Heart right ventricle (tissue), 16 donors: Measurements from ENCODE around the gene RAB44. TPM values are rescaled to one million over a fixed set of nuclear protein-coding genes. Genes with fewer than 3 reads are reported as not detected.

Experiments used
- ATAC-seq, 8 donors: fragments of 200-7000 bp; cut with Tn5 transposase; one replicate each; pipeline ENCODE4 v1.9.1; 2020; ENCODE audit warnings: mild to moderate bottlenecking in 8 of 8, moderate library complexity in 8 of 8, moderate number of reproducible peaks in 1 of 8
- DNase-seq, 2 donors: peaks; one replicate each; pipeline ENCODE4 v3.0.0-alpha.2; 2020
- H3K27ac ChIP-seq, 10 donors: fragments of 200-600 bp; sonication (generic) in 2 of 10; one replicate each; pipeline versions ENCODE4 v1.5.0 to v1.8.0; 2020 to 2022; ENCODE audit warnings: mild to moderate bottlenecking in 3 of 10
- H3K27me3 ChIP-seq, 7 donors: fragments of 200-600 bp; one replicate each; pipeline ENCODE4 v1.8.0; 2021 to 2022; ENCODE audit warnings: mild to moderate bottlenecking in 2 of 7
- H3K36me3 ChIP-seq, 9 donors: fragments of 200-600 bp; sonication (generic) in 1 of 9; one replicate each; pipeline versions ENCODE4 v1.5.0 to v1.8.0; 2020 to 2022; ENCODE audit warnings: mild to moderate bottlenecking in 2 of 9
- H3K4me1 ChIP-seq, 9 donors: fragments of 200-600 bp; sonication (generic) in 1 of 9; one replicate each; pipeline versions ENCODE4 v1.5.0 to v1.8.0; 2020 to 2022; ENCODE audit warnings: mild to moderate bottlenecking in 4 of 9
- H3K4me3 ChIP-seq, 10 donors: fragments of 200-600 bp; sonication (generic) in 2 of 10; one replicate each; pipeline versions ENCODE4 v1.5.0 to v1.8.0; 2020 to 2022; ENCODE audit warnings: mild to moderate bottlenecking in 7 of 10, moderate library complexity in 2 of 10
- H3K9me3 ChIP-seq, 11 donors: fragments of 200-600 bp in 10 of 11; sonication (generic) in 2 of 11; one replicate each; pipeline versions ENCODE4 v1.5.0 to v1.8.0; 2013 to 2022; ENCODE audit warnings: mild to moderate bottlenecking in 2 of 11, control low read depth in 1 of 11, moderate library complexity in 1 of 11
- CTCF ChIP-seq, 9 donors: fragments of 200-600 bp; sonication (generic) in 2 of 9; IDR thresholded peaks; one replicate each; pipeline versions ENCODE4 v1.5.0 to v1.8.0; 2021 to 2022; ENCODE audit warnings: antibody characterized with exemption in 9 of 9, mild to moderate bottlenecking in 5 of 9, moderate library complexity in 1 of 9
- WGBS, 2 donors: extraction: QIAGEN DNeasy Blood & Tissue Kit; methylation state at CpG; one replicate each; pipeline ENCODE4 v1.1.7; 2013; ENCODE audit warnings: inconsistent platforms in 1 of 2; 5-methylcytosine and 5-hydroxymethylcytosine counted together
- intact Hi-C, 10 donors: fragments of 100-400 bp; cut with DNase I; formaldehyde crosslinking; loops; one replicate each; pipeline versions ENCODE4 v1.11.1 to v1.14.2; 2022
- polyA plus RNA-seq, 2 donors: library from polyadenylated mRNA; stranded (reverse); fragments of 200-250 nt; gene quantifications; one replicate each; pipeline ENCODE4 v1.2.3, GENCODE V29; 2013
- total RNA-seq, 10 donors: library from RNA; stranded (reverse); fragmentation: NEBNext Ultra II Directional in 3 of 10; extraction: Animal tissue kit (Norgen Biotek cat#: 25700) in 3 of 10; gene quantifications; one replicate each; pipeline versions ENCODE4 v1.2.1 to v1.2.4, GENCODE V29; 2021 to 2023
- donor health status: Arrhythmogenic right ventricular cardiomyopathy.
- donor health status: ischemic (EF 13 %, LVEDD 7.1; RV severe dilation, severe dysfunction).
- donor health status: healthy with polysubstance abuse.
- donor health status: DM: no; HTN: yes; CAD: no.
- donor health status: DM: no; HTN: no; CAD: no.
- donor health status: ischemic (EF 25% LVEDD 6.9; RV normal size, moderate dysfunction).
- donor health status: ischemic (EF 25% LVEDD 5.7; RV mildly dilated, moderate dysfunction).
- donor health status: healthy.
- donor health status: DM: yes; HTN: yes; CAD: no.
- donor health status: Ischemic cardiomyopathy.
- donor health status: ischemic (EF 35%, LVEDD 5.7; RV mildly dilated, moderate dysfunction).
- donor health status: nonischemic (EF 11% LVEDD 7.7; RV severe dilation, severe dysfunction).
- donor health status: DM: yes; HTN: yes; CAD: no.
- donor health status: PGD.
- donor health status: ischemic (EF 29% LVEDD 5.4; RV normal size, mild dysfunction).
- donor health status: nonischemic (EF 23%, LVEDD 6.1; RV moderate dilation, normal function).

RAB44 gene
- total and polyA plus RNA-seq, 12 donors: 0.03 to 0.39 (median 0.06) TPM; not detected in 6

DNA sequence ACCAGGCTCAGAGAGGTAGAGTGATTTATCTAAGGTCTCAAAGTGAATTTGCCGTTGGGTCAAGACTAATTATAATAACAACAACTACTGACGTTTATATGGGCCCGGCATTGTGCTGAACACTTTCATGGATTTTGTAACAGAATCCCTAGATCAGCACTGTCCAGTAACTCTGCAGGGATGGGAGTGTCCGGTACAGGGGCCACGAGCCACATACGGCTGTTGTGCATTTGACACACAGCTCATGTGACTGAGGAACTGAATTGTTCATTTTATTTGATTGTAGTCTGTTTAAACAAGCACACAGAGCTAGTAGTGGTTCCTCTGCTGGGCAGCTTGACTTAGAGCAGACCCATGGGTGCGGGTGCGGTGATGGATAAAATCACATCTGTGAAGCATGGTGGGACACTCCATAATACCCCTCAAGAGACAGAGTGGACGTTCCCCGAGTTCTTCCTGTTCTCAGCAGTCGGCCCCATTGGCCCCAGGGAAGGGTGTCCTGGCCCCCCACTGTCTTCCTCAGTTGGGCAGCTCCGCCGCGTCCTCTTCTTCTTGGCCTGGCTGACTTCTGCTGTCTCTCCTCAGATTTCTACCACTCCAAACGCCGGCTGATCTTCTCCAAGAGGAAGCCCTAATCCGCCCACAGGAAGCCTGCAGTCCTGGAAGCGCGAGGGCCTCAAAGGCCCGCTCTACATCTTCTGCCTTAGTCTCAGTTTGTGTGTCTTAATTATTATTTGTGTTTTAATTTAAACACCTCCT, 12.3 kb upstream of the RAB44 start:
- ATAC-seq (no peak), DNase-seq (no peak)
- Histone ChIP-seq H3K9me3 (no peaks in the 10 kb centered on the region), H3K36me3 (peaks cover 0 to 63% (median 37%) of the 10 kb centered on the region in 9 donors), H3K27ac (peak overlapping the region in 2 of 10 donors; percentile 13 to 46), H3K4me1 (peaks cover 9 to 58% (median 40%) of the 10 kb centered on the region in 9 donors), H3K27me3 (no peaks in the 10 kb centered on the region), H3K4me3 (no peak overlapping the region)
- 80 to 84% methylated on average over 20 of the region's 20 CpGs for WGBS, 2 donors
- intact Hi-C loops: loop anchor here in 4 of 10 donors (5.0 to 10.0 kb wide), 4 partner anchors 63 to 261 kb away; no protein-coding TSS in a partner anchor
- TF ChIP-seq CTCF (IDR thresholded peaks at IDR 0.05): no peak

GRCh38 chr6:36685926-36686667, 11.5 kb upstream of the RAB44 start:
- Histone ChIP-seq H3K9me3 (no peaks in the 10 kb centered on the region), H3K27ac (peak overlapping the region in 2 of 10 donors; percentile 13 to 46), H3K4me1 (peaks cover 6 to 51% (median 35%) of the 10 kb centered on the region in 9 donors), H3K4me3 (no peak overlapping the region), H3K27me3 (no peaks in the 10 kb centered on the region), H3K36me3 (peaks cover 0 to 63% (median 37%) of the 10 kb centered on the region in 9 donors)
- no peak for TF ChIP-seq CTCF (IDR thresholded peaks at IDR 0.05)
- WGBS, 2 donors: 72 to 81% methylated on average over 11 of the region's 11 CpGs
- ATAC-seq: peak in 2 of 8 donors; percentile 21 to 34
- intact Hi-C loops: loop anchor here in 4 of 10 donors (5.0 to 10.0 kb wide), 4 partner anchors 64 to 261 kb away; no protein-coding TSS in a partner anchor
- peak; percentile 25 to 52 for DNase-seq

GRCh38 chr6:36686668-36687513, 10.7 kb upstream of the RAB44 start:
- no peaks in the 10 kb centered on the region for H3K9me3 ChIP-seq
- 93 to 94% methylated on average over 10 of the region's 10 CpGs for WGBS, 2 donors
- H3K27me3 ChIP-seq: no peaks in the 10 kb centered on the region
- peaks cover 0 to 60% (median 37%) of the 10 kb centered on the region in 9 donors for H3K36me3 ChIP-seq
- no peak for TF ChIP-seq CTCF (IDR thresholded peaks at IDR 0.05)
- ATAC-seq: no peak
- H3K4me1 ChIP-seq: peaks cover 6 to 49% (median 32%) of the 10 kb centered on the region in 9 donors
- H3K4me3 ChIP-seq: no peak overlapping the region
- intact Hi-C loops: loop anchor here in 4 of 10 donors (5.0 to 10.0 kb wide), 4 partner anchors 65 to 262 kb away; no protein-coding TSS in a partner anchor
- no peak overlapping the region for H3K27ac ChIP-seq
- DNase-seq: no peak
